GM21423 (cell line): ENCODE results near the gene PCYOX1L.

Experiments used
- ATAC-seq: cut with Tn5 transposase; IDR thresholded peaks from one replicate; pipeline ENCODE4 v1.9.1; 2021; ENCODE audit warnings: mild to moderate bottlenecking, moderate library complexity; ENCODE audit not compliant: unreplicated experiment

Gene PCYOX1L

GRCh38 chr5:149406203-149406978 is 48.5 kb downstream of the PCYOX1L start:
- ATAC-seq: no peak

GRCh38 chr5:149406979-149407306 is 49.1 kb downstream of the PCYOX1L start:
- no peak for ATAC-seq

GRCh38 chr5:149407323-149408251 is 49.7 kb downstream of the PCYOX1L start:
- no peak for ATAC-seq

- ATAC-seq: no peak
These were observed 50.6 kb downstream of the PCYOX1L start for GRCh38 chr5:149408252-149409099.

GRCh38 chr5:149409268-149409948 is 51.6 kb downstream of the PCYOX1L start:
- no peak for ATAC-seq

GRCh38 chr5:149410071-149410470 is 52.2 kb downstream of the PCYOX1L start:
- no peak for ATAC-seq

- ATAC-seq: no peak
These were observed 53.0 kb downstream of the PCYOX1L start for GRCh38 chr5:149410721-149411432.

GRCh38 chr5:149411738-149412519 is 54.1 kb downstream of the PCYOX1L start:
- no peak for ATAC-seq

- ATAC-seq: no peak
These were observed 55.1 kb downstream of the PCYOX1L start for GRCh38 chr5:149412783-149413476.

- no peak for ATAC-seq
These were observed 55.8 kb downstream of the PCYOX1L start for GRCh38 chr5:149413477-149414210.

- ATAC-seq: no peak
These were observed 56.7 kb downstream of the PCYOX1L start for GRCh38 chr5:149414405-149415065.

GRCh38 chr5:149415066-149415967 is 57.5 kb downstream of the PCYOX1L start:
- no peak for ATAC-seq

- no peak for ATAC-seq
These were observed 59.3 kb downstream of the PCYOX1L start for GRCh38 chr5:149416987-149417710.

- ATAC-seq: no peak
These were observed 60.0 kb downstream of the PCYOX1L start for GRCh38 chr5:149417711-149418368.

GRCh38 chr5:149418910-149419531 is 61.2 kb downstream of the PCYOX1L start:
- ATAC-seq: no peak
